Effector CD4-positive, alpha-beta T cell (primary cell): ENCODE measurements around the gene SENP7.
"Not testable (repeated sequence)": the region's sequence is repeated elsewhere in the genome, so short reads cannot be mapped to it uniquely, and the experiment has no call there.

ENCODE experiments used
- DNase-seq: peaks from one replicate; pipeline ENCODE4 v3.0.0-alpha.2; 2020

SENP7 gene

DNA sequence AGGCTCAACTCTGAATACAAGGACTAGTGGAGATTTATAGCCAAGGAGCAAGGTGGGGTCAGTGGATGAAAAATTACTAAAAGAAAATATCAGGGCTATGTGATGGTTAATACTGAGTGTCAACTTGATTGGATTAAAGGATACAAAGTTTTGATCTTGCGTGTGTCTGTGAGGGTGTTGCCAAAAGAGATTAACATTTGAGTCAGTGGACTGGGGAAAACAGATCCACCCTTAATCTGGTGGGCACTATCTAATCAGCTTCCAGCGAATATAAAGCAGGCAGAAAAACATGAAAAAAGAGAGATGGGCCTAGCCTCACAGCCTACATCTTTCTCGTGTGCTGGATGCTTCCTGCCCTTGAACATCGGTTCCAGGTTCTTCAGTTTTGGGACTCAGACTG, 14.4 kb upstream of the SENP7 start:
- no peak for DNase-seq

DNA sequence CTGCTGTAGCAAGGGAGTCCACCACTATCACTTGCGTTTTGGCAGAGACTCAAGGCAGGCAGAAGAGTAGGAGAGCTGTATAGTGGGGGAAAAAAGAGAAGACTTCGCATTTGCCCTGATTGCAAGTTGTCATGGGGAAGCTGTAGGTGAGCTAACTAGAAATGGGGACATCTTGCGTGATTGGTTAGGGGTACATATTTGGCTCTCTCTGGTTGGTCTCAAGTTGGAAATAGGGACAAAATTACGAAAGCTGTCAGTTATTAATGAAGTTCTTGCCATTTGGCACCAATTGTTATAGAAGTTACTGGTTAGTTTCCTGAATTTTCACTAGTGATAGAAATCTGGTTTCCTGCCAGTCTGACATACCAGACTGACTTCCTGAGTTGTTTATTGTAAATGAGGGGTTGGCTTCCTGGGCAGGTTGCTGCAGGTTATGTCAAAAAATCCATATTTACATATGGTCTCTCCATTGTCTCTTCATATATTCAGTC, 8.2 kb upstream of the SENP7 start:
- DNase-seq = peak; percentile 22

- DNase-seq = no peak
Measured at GRCh38 chr3:101519685-101520365, 6.8 kb upstream of the SENP7 start.

GRCh38 chr3:101518421-101518871, 5.4 kb upstream of the SENP7 start:
- peak; percentile 40 for DNase-seq

- DNase-seq = no peak
Measured at GRCh38 chr3:101513419-101513986, 491 bp upstream of the SENP7 start.

DNA sequence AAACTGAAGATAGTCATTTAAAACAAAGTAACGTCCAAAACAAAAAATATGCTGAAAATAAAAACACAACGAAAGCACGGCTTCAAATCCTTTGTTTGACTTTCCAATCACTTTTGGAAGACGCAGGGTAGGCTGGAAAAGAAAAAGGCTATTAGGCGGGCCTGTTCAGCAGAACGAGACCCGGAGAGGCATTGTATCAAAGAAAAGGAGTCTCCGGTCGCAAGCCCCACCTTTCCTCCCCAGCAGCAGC, 691 bp downstream of the SENP7 start:
- DNase-seq = peak; percentile 27

DNA sequence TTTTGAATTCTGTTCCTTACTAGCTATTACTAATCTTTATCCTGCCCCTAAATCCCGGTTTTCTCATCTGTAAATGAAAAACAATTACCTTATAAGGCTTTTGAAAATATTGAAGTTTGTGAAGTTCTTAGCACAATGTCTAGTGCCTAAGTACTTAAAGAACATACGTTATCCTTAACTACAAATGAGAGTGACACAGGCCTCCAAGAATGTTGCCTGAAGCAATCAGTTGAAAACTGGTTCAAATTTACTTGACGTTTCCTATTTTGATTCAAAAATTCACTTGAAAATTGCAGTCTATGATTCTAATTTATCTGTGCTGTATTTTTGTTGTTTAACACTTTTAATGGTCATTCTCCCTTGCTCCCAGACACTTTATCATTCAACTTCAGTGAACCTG, 3.2 kb downstream of the SENP7 start:
- no peak for DNase-seq

GRCh38 chr3:101509281-101509680, 3.7 kb downstream of the SENP7 start:
- DNase-seq = no peak

DNA sequence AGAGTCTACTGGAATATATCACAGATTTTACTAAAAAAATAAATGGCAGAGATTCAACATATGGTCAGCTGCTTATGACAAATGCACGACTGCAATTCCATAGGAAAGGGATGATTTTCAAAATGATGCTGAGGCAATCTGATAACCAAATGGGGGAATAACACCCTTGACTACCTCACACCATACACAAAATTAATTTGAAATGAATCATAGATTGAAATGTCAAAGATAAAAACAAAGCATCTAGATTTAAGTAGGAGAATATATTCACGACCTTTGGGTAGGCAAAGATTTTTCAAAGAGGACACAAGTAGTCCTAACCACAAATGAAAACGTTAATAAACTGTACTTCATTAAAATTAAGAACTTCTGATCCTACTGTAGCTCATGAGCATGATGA, 11.2 kb downstream of the SENP7 start:
- DNase-seq = no peak

DNA sequence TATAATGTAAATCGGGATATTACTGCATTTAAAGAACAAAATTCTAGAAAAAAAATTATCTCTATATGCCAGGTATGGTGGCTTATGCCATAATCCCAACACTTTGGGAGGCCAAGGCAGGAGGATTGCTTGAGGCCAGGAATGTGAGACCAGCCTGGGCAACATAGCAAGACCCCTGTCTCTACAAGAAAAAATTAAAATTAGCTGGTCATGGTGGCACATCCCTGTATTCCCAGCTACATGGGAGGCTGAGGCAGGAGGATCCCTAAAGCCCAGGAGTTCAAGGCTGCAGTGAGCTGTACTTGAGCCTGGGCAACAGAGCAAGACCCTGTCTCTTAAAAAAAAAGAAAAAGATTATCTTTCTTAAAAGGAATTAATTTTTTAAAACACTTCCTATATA, 12.8 kb downstream of the SENP7 start:
- no peak for DNase-seq

GRCh38 chr3:101497803-101498202, 15.2 kb downstream of the SENP7 start:
- DNase-seq = no peak

GRCh38 chr3:101495552-101495951, 17.5 kb downstream of the SENP7 start:
- DNase-seq = no peak

DNA sequence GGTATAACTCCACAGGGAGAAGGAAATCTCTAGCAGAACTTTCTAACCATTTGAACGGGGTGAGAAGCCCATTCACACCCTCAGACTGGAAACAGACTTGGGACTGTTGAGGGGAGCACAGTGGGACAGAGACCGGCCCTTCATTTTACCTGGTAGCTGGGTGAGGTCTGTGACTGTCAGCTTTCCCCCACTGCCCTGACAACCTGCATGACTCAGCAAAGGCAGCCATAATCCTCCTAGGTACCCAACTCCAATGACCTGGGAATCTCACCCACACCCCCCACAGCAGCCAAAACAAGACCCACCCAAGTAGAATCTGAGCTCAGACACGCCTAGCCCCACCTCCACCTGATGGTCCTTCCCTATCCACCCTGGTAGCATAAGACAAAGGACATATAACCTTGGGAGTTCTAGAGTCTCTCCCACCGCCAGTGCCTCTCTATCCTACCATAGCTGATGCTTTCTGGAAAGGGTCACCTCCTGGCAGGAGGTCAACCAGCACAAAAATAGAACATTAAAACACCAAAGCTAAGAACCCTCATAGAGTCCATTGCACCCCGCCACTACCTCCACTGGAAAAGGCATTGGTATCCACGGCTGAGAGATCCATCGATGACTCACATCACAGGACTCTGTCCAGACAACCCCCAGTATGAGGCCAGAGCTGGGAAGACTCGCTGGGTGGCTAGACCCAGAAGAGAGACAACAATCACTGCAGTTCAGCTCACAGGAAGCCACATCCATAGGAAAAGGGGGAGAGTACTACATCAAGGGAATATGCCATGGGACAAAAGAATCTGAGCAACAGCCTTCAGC, 28.0 kb downstream of the SENP7 start:
- no peak for DNase-seq

GRCh38 chr3:101478980-101479379, 34.0 kb downstream of the SENP7 start:
- no peak for DNase-seq

- not testable (repeated sequence) for DNase-seq
Measured at GRCh38 chr3:101474841-101475552, 38.0 kb downstream of the SENP7 start.

GRCh38 chr3:101468676-101469075, 44.3 kb downstream of the SENP7 start:
- not testable (repeated sequence) for DNase-seq

DNA sequence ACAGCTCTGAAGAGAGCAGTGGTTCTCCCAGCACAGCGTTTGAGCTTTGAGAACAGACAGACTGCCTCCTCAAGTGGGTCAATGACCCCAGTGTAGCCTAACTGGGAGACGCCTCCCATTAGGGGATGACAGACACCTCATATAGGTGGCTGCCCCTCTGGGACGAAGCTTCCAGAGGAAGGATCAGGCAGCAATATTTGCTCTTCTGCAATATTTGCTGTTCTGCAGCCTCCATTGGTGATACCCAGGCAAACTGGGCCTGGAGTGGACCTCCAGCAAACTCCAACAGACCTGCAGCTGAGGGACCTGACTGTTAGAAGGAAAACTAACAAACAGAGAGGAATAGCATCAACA, 45.7 kb downstream of the SENP7 start:
- DNase-seq = not testable (repeated sequence)

- DNase-seq = no peak
Measured at GRCh38 chr3:101466465-101467309, 46.3 kb downstream of the SENP7 start.

GRCh38 chr3:101464235-101464634, 48.8 kb downstream of the SENP7 start:
- no peak for DNase-seq

- no peak for DNase-seq
Measured at GRCh38 chr3:101461451-101461850, 51.6 kb downstream of the SENP7 start.

DNA sequence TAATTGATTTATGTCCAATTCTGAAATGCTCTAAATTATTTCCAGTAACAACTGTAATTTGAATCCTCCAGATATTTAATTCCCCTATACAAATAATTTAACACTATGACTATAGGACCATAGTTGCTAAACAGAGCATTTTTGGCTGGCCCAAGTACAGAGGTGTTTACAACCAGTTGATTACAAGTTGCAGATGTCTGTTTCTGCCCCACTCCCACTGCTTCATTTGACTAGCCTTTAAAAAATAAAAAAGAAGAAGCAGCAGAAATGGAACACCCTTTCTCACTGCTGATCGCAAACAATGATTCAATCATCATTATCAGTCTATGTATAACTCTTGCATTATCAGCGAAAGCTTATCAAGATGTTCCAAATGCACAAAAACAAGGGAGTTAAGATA, 54.6 kb downstream of the SENP7 start:
- no peak for DNase-seq

DNA sequence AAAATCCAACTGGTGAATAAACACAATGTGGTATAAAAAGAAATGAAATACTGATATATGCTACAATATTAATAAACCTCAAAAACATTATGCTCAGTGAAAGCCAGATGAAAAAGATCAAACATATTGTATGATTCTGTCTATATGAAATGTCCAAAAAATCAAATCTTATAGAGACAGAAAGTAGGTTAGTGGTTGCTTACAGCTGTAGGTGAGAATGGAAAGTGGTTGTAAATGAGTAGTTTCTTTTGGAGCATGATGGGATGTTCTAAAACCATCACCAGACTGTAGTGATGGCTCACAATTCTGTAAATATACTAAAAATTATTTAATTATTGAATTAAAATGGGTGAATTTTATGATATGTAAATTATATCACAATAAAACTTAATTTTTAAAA, 58.4 kb downstream of the SENP7 start:
- DNase-seq = no peak

DNA sequence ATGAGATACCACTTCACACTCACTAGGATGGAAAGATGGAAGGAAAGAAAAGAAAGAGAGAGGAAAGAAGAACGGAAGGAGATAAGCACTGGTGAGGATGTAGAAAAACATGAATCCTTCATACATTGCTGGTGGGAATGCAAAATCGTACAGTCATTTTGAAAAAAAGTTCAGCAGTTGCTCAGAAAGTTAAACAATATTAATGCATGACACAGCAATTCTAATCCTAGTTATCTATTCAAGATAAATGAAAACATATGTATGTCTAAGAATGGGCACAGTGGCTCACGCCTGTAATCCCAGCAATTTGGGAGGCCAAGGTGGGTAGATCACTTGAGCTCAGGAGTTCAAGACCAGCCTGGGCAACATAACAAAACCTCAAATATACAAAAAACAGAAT, 59.1 kb downstream of the SENP7 start:
- DNase-seq = no peak
